HepG2 (cell line): ENCODE results near the gene ADGRB3. TPM values are rescaled to one million over a fixed set of nuclear protein-coding genes. Genes with fewer than 3 reads are reported as not detected.

ENCODE experiments used
- ATAC-seq: fragments of 200-7000 bp; cut with Tn5 transposase; 3 replicates; pipeline ENCODE4 v1.9.1; 2020; ENCODE audit warnings: mild to moderate bottlenecking, moderate library complexity
- BruUV-seq: library from RNA; stranded (reverse); fragments of 400-500 nt; replicated peaks from 2 replicates; lab custom pipeline; 2021; lab: Mats Ljungman, UMichigan
- CTCF ChIA-PET: fragments of 300-600 bp; formaldehyde crosslinking; extraction: SDS; loops from one replicate; lab custom pipeline; 2021; ENCODE audit warnings: low total read pairs, inconsistent platforms, low intra/inter-chr PET ratio; lab: Yijun Ruan, JAX
- POLR2A ChIA-PET: fragments of 350-600 bp; sonication (Branson Sonifier 250); formaldehyde crosslinking; loops from one replicate; lab custom pipeline; 2020; ENCODE audit warnings: antibody characterized with exemption, inconsistent platforms; lab: Yijun Ruan, JAX
- DNase-seq: peaks from one replicate; pipeline ENCODE4 v3.0.0-alpha.2; 2015; ENCODE audit warnings: low spot score
- FAIRE-seq: peaks from 3 replicates; lab custom pipeline; 2011; peaks lifted over from hg19 to GRCh38; lab: Jason Lieb, UNC
- H2AFZ ChIP-seq: one replicate; pipeline ENCODE4 v1.6.1; 2011; ENCODE audit warnings: low read length, inconsistent platforms
- H3K27ac ChIP-seq: fragments of 300-600 bp; 3 replicates; pipeline ENCODE4 v1.8.0; 2011; ENCODE audit warnings: mixed run types, mild to moderate bottlenecking, mixed read lengths, low read length, inconsistent platforms; ENCODE audit not compliant: insufficient read depth; ENCODE audit errors: extremely low read length
- H3K27me3 ChIP-seq, 2 experiments: fragments of 200-600 bp in 1 of 2; 2 replicates in 1 of 2; 3 replicates in 1 of 2; pipeline versions ENCODE4 v1.6.0 to v1.8.0; 2011; ENCODE audit warnings: low read length in 2 of 2, mild to moderate bottlenecking in 2 of 2, moderate library complexity in 2 of 2, inconsistent platforms in 1 of 2; ENCODE audit not compliant: insufficient read depth in 2 of 2, control insufficient read depth in 1 of 2
- H3K36me3 ChIP-seq, 2 experiments: fragments of 200-600 bp in 1 of 2; replicated peaks in 1 of 2; 2 replicates in 1 of 2; 3 replicates in 1 of 2; pipeline versions ENCODE4 v1.5.1 to v1.8.0; 2011; ENCODE audit warnings: low read length in 2 of 2, inconsistent platforms in 1 of 2; ENCODE audit not compliant: insufficient read depth in 2 of 2, control insufficient read depth in 1 of 2
- H3K4me1 ChIP-seq: 2 replicates; pipeline ENCODE4 v1.5.1; 2012; ENCODE audit warnings: low read length, inconsistent platforms; ENCODE audit not compliant: insufficient read depth
- H3K4me2 ChIP-seq: 2 replicates; pipeline ENCODE4 v1.6.0; 2011; ENCODE audit warnings: low read depth, low read length, inconsistent platforms
- H3K4me3 ChIP-seq, 3 experiments: fragments of 200-600 bp in 1 of 3; sonication (generic), shearing (Covaris generic) in 1 of 3; replicated peaks in 1 of 3; 2 replicates each; pipeline ENCODE4 v1.5.1; 2011 to 2016; ENCODE audit warnings: low read length in 3 of 3, inconsistent platforms in 2 of 3, low read depth in 2 of 3, mild to moderate bottlenecking in 2 of 3, control low read depth in 1 of 3, mixed read lengths in 1 of 3; ENCODE audit not compliant: insufficient read depth in 1 of 3
- H3K79me2 ChIP-seq: one replicate; pipeline ENCODE4 v1.6.1; 2011; ENCODE audit warnings: low read length, inconsistent platforms; ENCODE audit not compliant: insufficient read depth
- H3K9ac ChIP-seq: 2 replicates; pipeline ENCODE4 v1.6.0; 2011; ENCODE audit warnings: mild to moderate bottlenecking, low read depth, low read length, inconsistent platforms; ENCODE audit not compliant: insufficient read depth
- H3K9me3 ChIP-seq: 2 replicates; pipeline ENCODE4 v1.5.1; 2012; ENCODE audit warnings: mild to moderate bottlenecking, low read length
- H4K20me1 ChIP-seq: 2 replicates; pipeline ENCODE4 v1.6.0; 2011; ENCODE audit warnings: inconsistent platforms, mild to moderate bottlenecking, low read length, moderate library complexity; ENCODE audit not compliant: insufficient read depth
- CCAR2 ChIP-seq: fragments of 200-400 bp; formaldehyde crosslinking; optimal IDR thresholded peaks from 2 replicates; pipeline ENCODE3; 2018; ENCODE audit warnings: low read depth, mild to moderate bottlenecking, low read length, moderate library complexity
- MAFK ChIP-seq, 2 experiments: IDR thresholded peaks in 1 of 2; conservative IDR thresholded peaks in 1 of 2; 2 replicates each; pipeline ENCODE4 v1.6.1; 2011; ENCODE audit warnings: improper control_type of control experiment in 2 of 2, low read length in 2 of 2
- POGZ ChIP-seq: sonication (generic); formaldehyde crosslinking; IDR thresholded peaks from 2 replicates; pipeline ENCODE4 v1.4.0; 2020; ENCODE audit warnings: mild to moderate bottlenecking, missing genetic modification reagents
- ZSCAN31 ChIP-seq: sonication (generic); formaldehyde crosslinking; IDR thresholded peaks from 2 replicates; pipeline ENCODE4 v1.5.0; 2020; ENCODE audit warnings: low read depth, mild to moderate bottlenecking, missing genetic modification reagents
- WGBS: methylation state at CpG from one replicate; pipeline ENCODE4 v1.1.6; 2017; ENCODE audit warnings: low lambda C conversion rate; 5-methylcytosine and 5-hydroxymethylcytosine counted together
- in situ Hi-C: cut with HindIII; loops from 2 replicates; pipeline ENCODE4 v1.10.0; 2017; ENCODE audit warnings: low pct_unique_long_range_greater_than_20kb; ENCODE audit not compliant: extremely low pct_ligation_motif_present
- intact Hi-C: fragments of 100-400 bp; cut with micrococcal nuclease; formaldehyde crosslinking; loops from one replicate; pipeline ENCODE4 v1.10.0; 2022; ENCODE audit not compliant: unreplicated experiment
- polyA plus RNA-seq, 8 experiments: library from polyadenylated mRNA; depleted of rRNA in 3 of 8; stranded (reverse) in 7 of 8; unstranded in 1 of 8; fragments of >200 nt; fragmentation: Illumina TruSeq in 4 of 8; extraction: Trizol in 4 of 8; gene quantifications; 2 replicates each; pipeline versions ENCODE4 v1.2.1 to v1.2.3, GENCODE V29; 2011 to 2016; ENCODE audit warnings: low read depth in 4 of 8, missing spikeins in 1 of 8, mixed read lengths in 1 of 8; ENCODE audit not compliant: insufficient read depth in 1 of 8
- total RNA-seq, 5 experiments: library from RNA; depleted of rRNA; stranded (reverse); fragments of >200 nt; fragmentation: Illumina TruSeq; extraction: Trizol; gene quantifications; 2 replicates each; pipeline ENCODE4 v1.2.3, GENCODE V29; 2016; ENCODE audit warnings: low read depth in 1 of 5

ADGRB3 gene
- total and polyA plus RNA-seq, 2 of the 13 experiments (the other 11 are each of a cell fraction or from before 2014, with no cell fraction given), result not detected

- no peak for TF ChIP-seq ZSCAN31 (CRISPR knock-in tag)
- TF ChIP-seq MAFK (conservative IDR thresholded peaks at IDR 0.05 in 1 of 2, IDR thresholded peaks at IDR 0.05 in 1 of 2; ENCODE audit: low read length in 2 of 2), result peak; percentile 2 to 51; a peak in 2 of 4 replicates
- in situ Hi-C loops (no loop called here), intact Hi-C loops (no loop called here)
- no peaks in the 10 kb centered on the region for H3K27me3 ChIP-seq
- ATAC-seq (no peak), DNase-seq (no peak), FAIRE-seq (no peak)
- no peaks in the 10 kb centered on the region for H3K4me1 ChIP-seq
- peaks cover 8% of the 10 kb centered on the region; the same call in 1 of the 2 replicates for H3K9me3 ChIP-seq
- H3K79me2 ChIP-seq, result no peaks in the 10 kb centered on the region
- H3K36me3 ChIP-seq, result no peaks in the 10 kb centered on the region
- POLR2A ChIA-PET, result no interaction called here
- H3K9ac ChIP-seq, result no peak overlapping the region
- BruUV-seq, result no TSS peak
- H2AFZ ChIP-seq, result no peak overlapping the region
- no peak overlapping the region for H3K4me3 ChIP-seq
- H3K27ac ChIP-seq, result no peak overlapping the region
- H4K20me1 ChIP-seq, result no peaks in the 10 kb centered on the region
- CTCF ChIA-PET, result no interaction called here
- H3K4me2 ChIP-seq, result no peak overlapping the region
Observed at GRCh38 chr6:68852791-68853190, 217.7 kb downstream of the ADGRB3 start.

GRCh38 chr6:68859233-68859632 lies 224.2 kb downstream of the ADGRB3 start:
- ChIA-PET POLR2A (no interaction called here), CTCF (no interaction called here)
- WGBS, result 0% methylated on average over 1 of the region's 1 CpG
- DNase-seq (no peak), ATAC-seq (no peak), FAIRE-seq (no peak)
- H4K20me1 ChIP-seq, result no peaks in the 10 kb centered on the region
- intact Hi-C loops (no loop called here), in situ Hi-C loops (no loop called here)
- H2AFZ ChIP-seq, result no peak overlapping the region
- H3K9me3 ChIP-seq, result peaks cover 37% of the 10 kb centered on the region
- TF ChIP-seq POGZ (CRISPR knock-in tag) (no peak), CCAR2 (no peak)
- no TSS peak for BruUV-seq
- H3K4me1 ChIP-seq, result no peaks in the 10 kb centered on the region
- no peak overlapping the region for H3K4me2 ChIP-seq
- H3K27me3 ChIP-seq, result no peaks in the 10 kb centered on the region
- H3K36me3 ChIP-seq, result no peaks in the 10 kb centered on the region
- H3K9ac ChIP-seq, result no peak overlapping the region
- no peak overlapping the region for H3K27ac ChIP-seq
- no peak overlapping the region for H3K4me3 ChIP-seq
- no peaks in the 10 kb centered on the region for H3K79me2 ChIP-seq
